Mammary epithelial cell (primary cell): ENCODE measurements around the gene CLSTN3.

Source experiments
- EZH2 ChIP-seq: IDR thresholded peaks from 2 replicates; pipeline ENCODE4 v1.6.1; 2012; ENCODE audit warnings: low read length, inconsistent platforms, borderline replicate concordance
- TF ChIP-seq, protein P1 (sequence below), 2 donors: IDR thresholded peaks in 1 of 2; conservative IDR thresholded peaks in 1 of 2; 2 replicates each; pipeline ENCODE4 v1.5.1; 2011 to 2012; ENCODE audit warnings: inconsistent platforms in 2 of 2, low read length in 2 of 2, mild to moderate bottlenecking in 2 of 2, control low read depth in 1 of 2, low read depth in 1 of 2; ENCODE audit not compliant: insufficient read depth in 1 of 2; ENCODE audit errors: extremely low read depth in 1 of 2

- TF ChIP-seq, protein P1, sequence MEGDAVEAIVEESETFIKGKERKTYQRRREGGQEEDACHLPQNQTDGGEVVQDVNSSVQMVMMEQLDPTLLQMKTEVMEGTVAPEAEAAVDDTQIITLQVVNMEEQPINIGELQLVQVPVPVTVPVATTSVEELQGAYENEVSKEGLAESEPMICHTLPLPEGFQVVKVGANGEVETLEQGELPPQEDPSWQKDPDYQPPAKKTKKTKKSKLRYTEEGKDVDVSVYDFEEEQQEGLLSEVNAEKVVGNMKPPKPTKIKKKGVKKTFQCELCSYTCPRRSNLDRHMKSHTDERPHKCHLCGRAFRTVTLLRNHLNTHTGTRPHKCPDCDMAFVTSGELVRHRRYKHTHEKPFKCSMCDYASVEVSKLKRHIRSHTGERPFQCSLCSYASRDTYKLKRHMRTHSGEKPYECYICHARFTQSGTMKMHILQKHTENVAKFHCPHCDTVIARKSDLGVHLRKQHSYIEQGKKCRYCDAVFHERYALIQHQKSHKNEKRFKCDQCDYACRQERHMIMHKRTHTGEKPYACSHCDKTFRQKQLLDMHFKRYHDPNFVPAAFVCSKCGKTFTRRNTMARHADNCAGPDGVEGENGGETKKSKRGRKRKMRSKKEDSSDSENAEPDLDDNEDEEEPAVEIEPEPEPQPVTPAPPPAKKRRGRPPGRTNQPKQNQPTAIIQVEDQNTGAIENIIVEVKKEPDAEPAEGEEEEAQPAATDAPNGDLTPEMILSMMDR (conservative IDR thresholded peaks at IDR 0.05 in 1 of 2, IDR thresholded peaks at IDR 0.05 in 1 of 2; ENCODE audit: extremely low read depth in 1 of 2, insufficient read depth in 1 of 2, low read depth in 1 of 2, low read length in 2 of 2) = no peak
- no peak for TF ChIP-seq EZH2
Measured at GRCh38 chr12:7152818-7153217, 22.6 kb downstream of the CLSTN3 start.
